ENCODE measurements around the gene PIGU. TPM values are rescaled to one million over a fixed set of nuclear protein-coding genes. Genes with fewer than 3 reads are reported as not detected.

Gene PIGU
- total RNA-seq, 1 donor from 2014 or later = 12.3 TPM

DNA sequence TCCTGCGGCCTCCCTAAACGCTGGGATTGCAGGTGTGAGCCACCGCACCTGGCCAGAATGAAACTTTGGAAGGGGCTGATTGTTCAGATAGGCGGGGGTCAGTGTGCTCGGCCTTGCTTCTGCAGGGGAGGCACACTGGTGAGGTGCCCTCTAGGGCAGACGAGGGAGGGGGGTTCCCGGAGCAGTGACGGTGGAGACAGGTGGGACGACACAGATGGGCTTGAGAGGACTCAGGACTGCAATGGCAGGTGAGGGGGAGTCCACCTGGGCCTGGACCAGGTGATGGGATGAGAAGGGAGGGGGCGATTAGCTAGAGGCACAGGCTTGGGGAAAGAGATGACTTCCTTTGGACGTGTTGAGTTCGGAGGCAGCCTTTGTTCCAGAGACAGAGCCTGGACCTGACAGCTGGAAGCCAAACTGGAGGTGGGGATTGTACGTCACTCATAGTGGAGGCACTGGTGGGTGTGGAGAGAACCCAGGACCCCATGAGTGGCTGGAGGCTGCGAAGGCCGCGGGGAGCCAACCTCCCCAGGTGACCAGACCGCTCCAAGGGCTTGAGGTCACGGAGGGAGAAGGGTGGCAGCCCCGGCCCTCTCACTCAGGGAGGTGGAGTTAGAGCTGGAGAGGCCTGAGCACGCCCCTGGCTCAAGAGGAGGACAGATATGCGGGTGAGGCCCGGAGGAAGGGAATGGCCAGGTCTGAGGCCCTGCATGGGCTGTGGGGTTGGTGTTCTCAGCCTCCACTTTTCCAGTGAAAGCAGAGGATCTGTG, 128.9 kb downstream of the PIGU start:
- TF ChIP-seq, protein P1, sequence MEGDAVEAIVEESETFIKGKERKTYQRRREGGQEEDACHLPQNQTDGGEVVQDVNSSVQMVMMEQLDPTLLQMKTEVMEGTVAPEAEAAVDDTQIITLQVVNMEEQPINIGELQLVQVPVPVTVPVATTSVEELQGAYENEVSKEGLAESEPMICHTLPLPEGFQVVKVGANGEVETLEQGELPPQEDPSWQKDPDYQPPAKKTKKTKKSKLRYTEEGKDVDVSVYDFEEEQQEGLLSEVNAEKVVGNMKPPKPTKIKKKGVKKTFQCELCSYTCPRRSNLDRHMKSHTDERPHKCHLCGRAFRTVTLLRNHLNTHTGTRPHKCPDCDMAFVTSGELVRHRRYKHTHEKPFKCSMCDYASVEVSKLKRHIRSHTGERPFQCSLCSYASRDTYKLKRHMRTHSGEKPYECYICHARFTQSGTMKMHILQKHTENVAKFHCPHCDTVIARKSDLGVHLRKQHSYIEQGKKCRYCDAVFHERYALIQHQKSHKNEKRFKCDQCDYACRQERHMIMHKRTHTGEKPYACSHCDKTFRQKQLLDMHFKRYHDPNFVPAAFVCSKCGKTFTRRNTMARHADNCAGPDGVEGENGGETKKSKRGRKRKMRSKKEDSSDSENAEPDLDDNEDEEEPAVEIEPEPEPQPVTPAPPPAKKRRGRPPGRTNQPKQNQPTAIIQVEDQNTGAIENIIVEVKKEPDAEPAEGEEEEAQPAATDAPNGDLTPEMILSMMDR (IDR thresholded peaks at IDR 0.05) = no peak
- TF ChIP-seq POLR2A (IDR thresholded peaks at IDR 0.05) = no peak
- no peak for TF ChIP-seq POLR2AphosphoS5 (IDR thresholded peaks at IDR 0.05; ENCODE audit: insufficient read depth in 1 of 2, low read depth in 1 of 2)
- Histone ChIP-seq H3K9me3 (no peaks in the 10 kb centered on the region), H3K27ac (no peak overlapping the region), H3K4me3 (no peak overlapping the region), H3K36me3 (no peaks in the 10 kb centered on the region), H3K27me3 (no peaks in the 10 kb centered on the region), H3K4me1 (peaks cover 10% of the 10 kb centered on the region)
- no peak for DNase-seq (ENCODE audit: extremely low spot score in 2 of 2)
- intact Hi-C loops (cut with DNase I) = no loop called here

DNA sequence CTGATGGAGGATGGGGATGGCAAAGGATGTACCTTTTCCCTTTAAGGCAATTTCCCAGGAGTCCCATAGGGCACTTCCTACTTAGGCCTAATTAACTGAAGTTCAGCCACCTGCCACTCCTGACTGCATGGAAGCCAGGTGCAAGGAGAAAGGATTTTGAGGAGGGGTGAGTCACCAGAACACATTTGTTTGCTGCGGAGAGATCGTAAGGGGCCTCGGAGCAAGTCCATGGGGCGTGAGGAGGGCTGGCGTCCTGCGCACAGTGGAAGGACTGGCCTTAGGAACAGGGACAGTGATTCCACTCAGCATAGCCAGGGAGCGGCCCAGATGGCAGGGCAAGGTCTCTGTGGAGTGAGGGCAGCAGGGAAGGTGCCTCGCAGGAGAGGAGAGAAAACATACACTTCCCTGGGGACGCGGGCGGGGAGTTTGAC, 130.1 kb downstream of the PIGU start:
- DNase-seq (ENCODE audit: extremely low spot score in 2 of 2) = no peak

DNA sequence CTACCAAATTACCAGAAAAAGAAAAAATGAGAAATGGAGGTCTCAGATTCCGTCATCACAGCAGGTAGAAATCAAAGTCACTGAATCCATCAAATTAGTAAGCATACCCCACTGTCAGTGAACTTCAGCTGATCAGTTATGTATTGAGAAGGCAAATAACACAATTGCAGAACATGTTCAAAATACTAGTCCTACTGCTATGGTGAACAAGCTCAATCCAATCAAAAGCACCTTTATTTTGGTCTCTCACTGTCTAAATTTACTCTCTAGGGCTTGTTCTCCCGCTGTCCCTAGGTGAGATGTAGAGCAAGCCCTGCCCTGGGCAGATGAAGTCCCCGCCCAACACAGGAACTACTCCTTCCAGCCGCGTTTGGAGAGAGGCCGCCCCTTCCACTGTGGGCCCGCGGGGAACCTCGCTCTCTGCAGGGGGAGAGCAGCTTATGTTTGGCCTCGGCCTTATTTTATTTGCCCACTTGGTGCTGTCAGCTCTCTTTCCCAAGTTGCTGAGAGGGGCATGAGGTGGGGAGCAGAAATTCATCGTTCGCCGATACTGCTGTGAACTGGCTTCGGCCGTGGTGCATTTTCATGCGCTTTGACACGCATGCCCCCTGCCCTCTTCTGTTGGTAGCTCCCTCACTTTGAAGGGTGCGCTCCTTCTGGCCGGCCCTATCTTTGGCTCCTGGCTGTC, 132.6 kb downstream of the PIGU start:
- intact Hi-C loops (cut with DNase I) = no loop called here
- H3K9me3 ChIP-seq = no peaks in the 10 kb centered on the region
- H3K4me3 ChIP-seq = peak overlapping the region; percentile 3 to 22
- DNase-seq (ENCODE audit: extremely low spot score in 2 of 2) = no peak
- H3K27ac ChIP-seq = no peak overlapping the region
- TF ChIP-seq POLR2A (IDR thresholded peaks at IDR 0.05) (no peak), POLR2AphosphoS5 (IDR thresholded peaks at IDR 0.05; ENCODE audit: insufficient read depth in 1 of 2, low read depth in 1 of 2) (no peak)
- TF ChIP-seq, protein P1 (IDR thresholded peaks at IDR 0.05) = no peak
- peaks cover 10% of the 10 kb centered on the region for H3K4me1 ChIP-seq
- peaks cover 0 to 14% of the 10 kb centered on the region in 2 donors for H3K36me3 ChIP-seq
- no peaks in the 10 kb centered on the region for H3K27me3 ChIP-seq

More for the DNA sequence above, 130.1 kb downstream of the PIGU start:
- Histone ChIP-seq H3K27ac (no peak overlapping the region), H3K4me1 (peaks cover 10% of the 10 kb centered on the region), H3K4me3 (no peak overlapping the region), H3K9me3 (no peaks in the 10 kb centered on the region), H3K36me3 (no peaks in the 10 kb centered on the region), H3K27me3 (no peaks in the 10 kb centered on the region)
- TF ChIP-seq, protein P1 (IDR thresholded peaks at IDR 0.05) = no peak
- TF ChIP-seq POLR2AphosphoS5 (IDR thresholded peaks at IDR 0.05; ENCODE audit: insufficient read depth in 1 of 2, low read depth in 1 of 2) (no peak), POLR2A (IDR thresholded peaks at IDR 0.05) (no peak)
- intact Hi-C loops (cut with DNase I) = no loop called here

DNA sequence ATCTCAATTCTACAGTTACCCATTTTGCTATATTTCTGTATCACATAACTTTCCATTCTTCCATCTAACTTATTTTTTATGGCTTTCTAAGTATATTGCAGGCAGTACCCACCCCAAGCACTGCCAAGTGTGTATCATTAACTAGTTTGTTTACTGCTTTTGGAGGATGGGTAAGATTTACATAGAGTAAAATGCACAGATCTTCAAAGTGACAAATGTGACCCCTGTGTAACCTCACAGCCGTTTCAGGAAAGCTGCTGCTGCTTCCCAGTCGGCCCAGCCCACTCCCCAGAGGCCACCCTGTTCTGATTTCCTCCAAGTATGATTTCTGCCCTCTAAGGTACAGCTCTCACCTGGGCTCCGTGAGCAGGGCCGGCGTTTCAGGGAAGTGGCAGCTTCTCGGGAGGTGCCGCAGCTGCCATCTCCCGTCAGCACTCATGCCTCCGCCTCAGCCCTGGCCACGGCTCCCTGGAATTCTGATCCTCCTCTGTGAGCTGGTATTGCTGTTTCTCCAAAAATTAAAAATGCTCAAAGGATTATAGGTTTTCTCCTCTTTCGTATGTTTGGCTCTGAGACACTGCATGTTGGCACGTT, 133.3 kb downstream of the PIGU start:
- intact Hi-C loops (cut with DNase I) = no loop called here
- TF ChIP-seq POLR2AphosphoS5 (IDR thresholded peaks at IDR 0.05; ENCODE audit: insufficient read depth in 1 of 2, low read depth in 1 of 2) (no peak), POLR2A (IDR thresholded peaks at IDR 0.05) (no peak)
- TF ChIP-seq, protein P1 (IDR thresholded peaks at IDR 0.05) = no peak
- no peaks in the 10 kb centered on the region for H3K9me3 ChIP-seq
- H3K36me3 ChIP-seq = peaks cover 0 to 15% of the 10 kb centered on the region in 2 donors
- no peaks in the 10 kb centered on the region for H3K27me3 ChIP-seq
- H3K27ac ChIP-seq = no peak overlapping the region
- peaks cover 10% of the 10 kb centered on the region for H3K4me1 ChIP-seq
- H3K4me3 ChIP-seq = no peak overlapping the region
- no peak for DNase-seq (ENCODE audit: extremely low spot score in 2 of 2)
